ENCODE measurements around the gene TAF5L. TPM values are rescaled to one million over a fixed set of nuclear protein-coding genes. Genes with fewer than 3 reads are reported as not detected.
"Not testable (repeated sequence)": the region's sequence is repeated elsewhere in the genome, so short reads cannot be mapped to it uniquely, and the experiment has no call there.

The TAF5L gene
- total and polyA plus RNA-seq, 2 experiments from 2014 or later = 5.6 to 17.6 TPM

GRCh38 chr1:229561141-229561540 is 64.8 kb downstream of the TAF5L start:
- ATAC-seq (no peak), DNase-seq (ENCODE audit: low spot score) (no peak)
- Mint-ChIP-seq H3K27ac (no peak overlapping the region), H3K27me3 (ENCODE audit: insufficient read depth, low read depth, poor library complexity) (peaks cover 11% of the 10 kb centered on the region), H3K9me3 (no peaks in the 10 kb centered on the region), H3K4me1 (peaks cover 30% of the 10 kb centered on the region), H3K36me3 (ENCODE audit: low read depth) (no peaks in the 10 kb centered on the region), H3K4me3 (no peak overlapping the region)
- H3F3A ChIP-seq (replicated peaks; ENCODE audit: low read depth) = 0 out of 2 replicates have a peak, but pooled peaks cover 10% of the 10 kb centered on the region
- H3K79me2 ChIP-seq (replicated peaks; ENCODE audit: insufficient read depth) = peaks cover 11% of the 10 kb centered on the region
- no peak overlapping the region for H3K4me2 ChIP-seq
- TF ChIP-seq EZH2phosphoT487 (IDR thresholded peaks at IDR 0.05; ENCODE audit: unreplicated experiment) = no peak
- no peak for TF ChIP-seq ZNF114 (CRISPR knock-in tag; IDR thresholded peaks at IDR 0.05)
- no peak for TF ChIP-seq JUNB (IDR thresholded peaks at IDR 0.05; ENCODE audit: unreplicated experiment)
- TF ChIP-seq REST (IDR thresholded peaks at IDR 0.05; ENCODE audit: unreplicated experiment) = no peak
- TF ChIP-seq NANOG (IDR thresholded peaks at IDR 0.05; ENCODE audit: borderline replicate concordance) = no peak
- no peaks in the 10 kb centered on the region for H3K27me3 ChIP-seq (ENCODE audit: insufficient read depth)
- no peaks in the 10 kb centered on the region for H3K36me3 ChIP-seq (ENCODE audit: insufficient read depth)
- H3K4me3 ChIP-seq = no peak overlapping the region
- H3K4me1 ChIP-seq (ENCODE audit: insufficient read depth) = peaks cover 7% of the 10 kb centered on the region; the same call in 1 of the 2 replicates
- H2AFZ ChIP-seq = no peak overlapping the region; the same call in 1 of the 2 replicates
- no peaks in the 10 kb centered on the region for H3K9me2 ChIP-seq (ENCODE audit: insufficient read depth)
- H4K20me1 ChIP-seq (replicated peaks; ENCODE audit: insufficient read depth) = no peaks in the 10 kb centered on the region; the same call in 1 of the 2 replicates
- H3K27ac ChIP-seq (ENCODE audit: low read depth) = no peak overlapping the region

GRCh38 chr1:229560124-229560523 is 65.8 kb downstream of the TAF5L start:
- H3K79me2 ChIP-seq (replicated peaks; ENCODE audit: insufficient read depth) = peaks cover 20% of the 10 kb centered on the region
- not testable (repeated sequence) for DNase-seq (ENCODE audit: low spot score); H3K4me3 ChIP-seq; H3K36me3 Mint-ChIP-seq (ENCODE audit: low read depth); H3K4me1 ChIP-seq (ENCODE audit: insufficient read depth); H2AFZ ChIP-seq; H3K4me3 Mint-ChIP-seq; H3K27ac Mint-ChIP-seq; H3K9me2 ChIP-seq (ENCODE audit: insufficient read depth); H3K27me3 ChIP-seq (ENCODE audit: insufficient read depth); H3K4me2 ChIP-seq; H3F3A ChIP-seq (replicated peaks; ENCODE audit: low read depth); ATAC-seq; H3K36me3 ChIP-seq (ENCODE audit: insufficient read depth); H3K27ac ChIP-seq (ENCODE audit: low read depth); H4K20me1 ChIP-seq (replicated peaks; ENCODE audit: insufficient read depth); H3K9me3 Mint-ChIP-seq
- Mint-ChIP-seq H3K4me1 (peaks cover 33% of the 10 kb centered on the region), H3K27me3 (ENCODE audit: insufficient read depth, low read depth, poor library complexity) (peaks cover 11% of the 10 kb centered on the region)

- not testable (repeated sequence) for H4K20me1 ChIP-seq (replicated peaks; ENCODE audit: insufficient read depth)
These were observed 66.6 kb downstream of the TAF5L start for GRCh38 chr1:229559336-229559801.

More at GRCh38 chr1:229559336-229559801, 66.6 kb downstream of the TAF5L start:
- H3K79me2 ChIP-seq (replicated peaks; ENCODE audit: insufficient read depth) = peaks cover 20% of the 10 kb centered on the region
- not testable (repeated sequence) for H3F3A ChIP-seq (replicated peaks; ENCODE audit: low read depth); ATAC-seq; H3K9me2 ChIP-seq (ENCODE audit: insufficient read depth); H3K36me3 ChIP-seq (ENCODE audit: insufficient read depth); H3K27ac ChIP-seq (ENCODE audit: low read depth); H3K4me1 ChIP-seq (ENCODE audit: insufficient read depth); H3K27ac Mint-ChIP-seq; H3K27me3 ChIP-seq (ENCODE audit: insufficient read depth); H3K36me3 Mint-ChIP-seq (ENCODE audit: low read depth); H3K9me3 Mint-ChIP-seq; DNase-seq (ENCODE audit: low spot score)
- H3K4me2 ChIP-seq = peak overlapping the region; percentile 74
- Mint-ChIP-seq H3K4me3 (peak overlapping the region; percentile 86), H3K4me1 (peaks cover 40% of the 10 kb centered on the region), H3K27me3 (ENCODE audit: insufficient read depth, low read depth, poor library complexity) (peaks cover 10% of the 10 kb centered on the region)
- H2AFZ ChIP-seq = peak overlapping the region; percentile 92
- H3K4me3 ChIP-seq = peak overlapping the region; percentile 86

Measured in GM23338 (cell line).